SK-N-SH (cell line): ENCODE measurements around the gene JAML.

ENCODE experiments used
- CTCF ChIP-seq: fragments of 200-600 bp; sonication (generic); IDR thresholded peaks from 2 replicates; pipeline ENCODE4 v1.6.1; 2017; ENCODE audit warnings: antibody characterized with exemption, mild to moderate bottlenecking, moderate library complexity
- EP300 ChIP-seq, 2 experiments: IDR thresholded peaks; 2 replicates each; pipeline versions ENCODE4 v1.4.0 to v1.6.1; 2012; ENCODE audit warnings: borderline replicate concordance in 1 of 2, low read depth in 1 of 2, low read length in 1 of 2
- FOXM1 ChIP-seq: IDR thresholded peaks from 2 replicates; pipeline ENCODE4 v1.4.0; 2012; ENCODE audit warnings: low read depth, mild to moderate bottlenecking
- IRF3 ChIP-seq: fragments of 150-350 bp; IDR thresholded peaks from 2 replicates; pipeline ENCODE4 v1.6.1; 2016; ENCODE audit warnings: mild to moderate bottlenecking, low read depth, low read length
- NFIC ChIP-seq: IDR thresholded peaks from 2 replicates; pipeline ENCODE4 v1.4.0; 2012; ENCODE audit warnings: borderline replicate concordance
- POLR2AphosphoS5 ChIP-seq: IDR thresholded peaks from 2 replicates; pipeline ENCODE4 v1.6.1; 2012; ENCODE audit warnings: low read depth, low read length
- RXRA ChIP-seq: IDR thresholded peaks from 2 replicates; pipeline ENCODE4 v1.4.0; 2012; ENCODE audit warnings: low read depth, mild to moderate bottlenecking, borderline replicate concordance
- SIN3A ChIP-seq: IDR thresholded peaks from 2 replicates; pipeline ENCODE4 v1.6.1; 2012; ENCODE audit warnings: low read depth, mild to moderate bottlenecking, low read length, moderate library complexity, borderline replicate concordance
- USF1 ChIP-seq: IDR thresholded peaks from 2 replicates; pipeline ENCODE4 v1.4.0; 2012; ENCODE audit warnings: low read depth, borderline replicate concordance
- YY1 ChIP-seq: IDR thresholded peaks from 2 replicates; pipeline ENCODE4 v1.4.0; 2012; ENCODE audit warnings: low read depth, mild to moderate bottlenecking

- TF ChIP-seq CTCF (no peak), EP300 (IDR thresholded peaks at IDR 0.05; ENCODE audit: borderline replicate concordance in 1 of 2, low read depth in 1 of 2, low read length in 1 of 2) (no peak), YY1 (no peak), USF1 (no peak), POLR2AphosphoS5 (no peak), RXRA (no peak), SIN3A (no peak), FOXM1 (no peak), IRF3 (no peak), NFIC (no peak)
Measured at GRCh38 chr11:118267486-118267885, 42.7 kb upstream of the JAML start.
